GM20000 (cell line): ENCODE data around the gene HOXA6.

Experiments
- DNase-seq: peaks from one replicate; pipeline ENCODE4 v3.0.0; 2012; ENCODE audit warnings: low spot score
- CTCF ChIP-seq: IDR thresholded peaks from 2 replicates; pipeline ENCODE4 v1.5.1; 2012; ENCODE audit warnings: mild to moderate bottlenecking, control low read depth; ENCODE audit errors: extremely low read depth, missing control alignments

HOXA6 gene

DNA sequence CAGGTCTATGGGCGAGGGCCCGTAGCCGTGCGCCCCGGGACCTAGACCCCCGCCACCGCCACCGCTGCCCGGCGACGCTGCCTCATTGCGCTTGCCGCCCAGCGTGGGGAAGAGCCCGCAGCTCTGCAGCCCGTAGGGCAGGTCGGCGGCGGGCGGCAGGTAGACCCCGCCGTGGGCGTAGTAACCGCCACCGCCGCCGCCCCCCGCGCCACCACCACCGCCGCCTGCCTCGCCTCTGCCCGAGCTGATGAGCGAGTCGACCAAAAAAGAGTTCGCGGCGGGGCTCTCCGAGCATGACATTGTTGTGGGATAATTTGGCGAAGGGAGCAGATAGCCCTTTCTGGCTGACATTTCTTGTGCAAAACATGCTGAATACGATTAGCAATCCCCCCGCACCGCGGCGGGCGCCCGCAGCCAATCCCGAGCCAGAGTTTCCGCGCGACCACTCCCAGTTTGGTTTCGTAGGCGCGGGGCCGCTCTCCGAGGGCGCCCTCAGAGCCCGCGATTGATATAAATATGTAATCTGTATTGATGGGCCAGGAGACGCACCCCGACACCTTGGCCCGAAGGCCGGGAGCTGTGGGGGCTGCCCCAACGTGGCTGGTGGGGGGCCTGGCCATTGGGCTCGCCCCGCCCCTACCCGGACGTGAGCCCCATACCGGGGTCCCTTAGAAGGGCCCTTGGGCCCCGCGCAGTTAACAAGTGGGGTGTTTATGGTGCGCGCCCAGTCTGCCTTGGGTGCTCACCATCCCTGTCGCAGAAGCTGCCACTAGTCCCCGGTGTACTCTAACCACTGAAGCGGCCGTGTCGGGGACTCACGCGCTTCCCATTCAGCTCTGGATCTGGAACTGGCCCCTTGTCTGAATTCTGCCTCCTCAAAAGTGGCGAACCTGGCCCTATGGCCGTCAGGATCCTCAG lies 26.6 kb upstream of the HOXA6 start, which contains the start of gene HOXA10:
Gene HOXA10 (minus strand): TSS at position 365 of the 918 bp plus-strand sequence. CDS start 14 bp downstream, at position 351.
- DNase-seq: no peak
- TF ChIP-seq CTCF: no peak

- no peak for DNase-seq
- TF ChIP-seq CTCF: no peak
These were observed 26.0 kb upstream of the HOXA6 start for GRCh38 chr7:27173511-27173955.

- TF ChIP-seq CTCF: no peak
- no peak for DNase-seq
These were observed 25.4 kb upstream of the HOXA6 start for GRCh38 chr7:27172823-27173510.

- no peak for DNase-seq
- TF ChIP-seq CTCF: no peak
These were observed 24.8 kb upstream of the HOXA6 start for GRCh38 chr7:27172315-27172774.

GRCh38 chr7:27171637-27172314 lies 24.2 kb upstream of the HOXA6 start:
- no peak for DNase-seq
- no peak for TF ChIP-seq CTCF

DNA sequence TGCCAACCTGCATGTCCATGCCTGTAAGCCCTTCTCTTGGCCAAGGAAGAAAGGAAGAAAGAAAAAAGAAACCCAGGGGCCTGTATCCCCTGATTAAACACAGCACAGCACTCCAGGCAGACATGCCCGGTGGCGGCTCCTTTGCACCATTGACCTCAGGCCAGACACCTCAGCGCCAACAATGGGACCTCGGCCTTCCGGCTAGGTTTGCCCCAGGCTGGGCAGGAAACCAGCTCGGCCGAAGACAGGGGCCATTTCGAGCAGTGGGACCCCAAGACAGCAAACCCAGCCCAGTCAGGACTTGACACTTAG lies 23.7 kb upstream of the HOXA6 start:
- TF ChIP-seq CTCF: no peak

More for the DNA sequence above, 23.7 kb upstream of the HOXA6 start:
- DNase-seq: no peak
